ENCODE measurements around the gene TTYH1. TPM values are rescaled to one million over a fixed set of nuclear protein-coding genes. Genes with fewer than 3 reads are reported as not detected.

Gene TTYH1
- total and polyA plus RNA-seq, 9 of the 15 experiments (the other 6 are each of a cell fraction or from before 2014, with no cell fraction given): 0.08 TPM; not detected in 8

DNA sequence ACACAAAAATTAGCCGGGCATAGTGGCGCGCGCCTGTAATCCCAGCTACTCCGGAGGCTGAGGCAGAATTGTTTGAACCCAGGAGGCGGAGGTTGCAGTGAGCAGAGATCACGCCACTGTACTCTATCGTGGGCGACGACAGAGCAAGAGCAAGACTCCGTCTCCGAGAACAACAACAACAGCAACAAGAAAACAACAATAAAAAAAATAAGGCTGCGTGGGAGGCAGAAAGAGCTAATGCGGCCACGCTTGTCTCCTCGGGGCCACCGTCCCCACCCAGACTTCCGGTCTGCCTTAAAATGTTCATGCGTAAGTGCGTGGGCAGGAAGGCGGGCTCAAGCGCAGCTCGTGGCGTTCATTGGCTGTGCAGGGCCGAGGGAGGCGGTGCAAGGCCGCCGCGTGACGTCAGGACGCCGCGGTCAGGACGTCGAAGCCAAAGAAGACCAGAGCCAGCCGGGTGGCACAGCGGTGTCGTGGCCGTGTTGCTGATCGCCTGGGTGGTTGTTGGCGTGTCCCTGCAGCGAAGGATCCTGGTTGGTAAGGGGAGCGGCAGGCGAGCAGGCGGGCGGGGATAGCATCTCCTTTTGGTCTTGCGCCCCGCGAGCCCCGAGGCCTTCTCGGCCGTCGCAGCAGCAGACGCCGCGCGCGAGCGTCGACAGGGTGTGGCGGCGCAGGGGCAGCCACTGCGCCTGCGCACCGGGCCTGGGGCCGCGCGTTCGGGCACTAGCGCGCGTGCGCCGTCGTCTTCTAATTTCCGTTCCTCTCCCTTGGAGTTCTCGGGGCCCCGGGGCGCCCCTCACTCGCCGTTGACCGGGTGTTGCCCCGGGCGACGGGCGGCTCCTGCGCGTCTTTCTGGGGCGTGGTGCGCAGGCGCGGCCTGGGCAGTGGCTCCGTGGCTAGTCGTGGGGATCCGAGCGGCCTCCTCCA is 33.8 kb downstream of the TTYH1 start, which contains the start of gene LENG8 (continued):
- TF ChIP-seq ELK3 (CRISPR knock-in tag; IDR thresholded peaks at IDR 0.05): no peak
- peak; percentile 54 for TF ChIP-seq FUS (optimal IDR thresholded peaks at IDR 0.05; ENCODE audit: low read depth, low read length)
- TF ChIP-seq ZNF41 (CRISPR knock-in tag; conservative IDR thresholded peaks at IDR 0.05): no peak
- peak; percentile 75 for TF ChIP-seq FOSL1 (tag; conservative IDR thresholded peaks at IDR 0.05)
- TF ChIP-seq MCM3 (IDR thresholded peaks at IDR 0.05): no peak
- no peak for TF ChIP-seq E2F3 (CRISPR knock-in tag; IDR thresholded peaks at IDR 0.05)
- peak; percentile 78 for TF ChIP-seq NFIC (IDR thresholded peaks at IDR 0.05)
- no peak for TF ChIP-seq ZNF77 (CRISPR knock-in tag; IDR thresholded peaks at IDR 0.05)
- TF ChIP-seq EGR1 (conservative IDR thresholded peaks at IDR 0.05): peak; percentile 100
- TF ChIP-seq ELK1 (CRISPR knock-in tag; IDR thresholded peaks at IDR 0.05): no peak
- TF ChIP-seq SUPT5H (IDR thresholded peaks at IDR 0.05): peak; percentile 98
- TF ChIP-seq HIVEP1 (CRISPR knock-in tag; IDR thresholded peaks at IDR 0.05): no peak
- no peak for TF ChIP-seq ZNF75A (CRISPR knock-in tag; IDR thresholded peaks at IDR 0.05)
- TF ChIP-seq IRF2 (CRISPR knock-in tag; IDR thresholded peaks at IDR 0.05): no peak
- no peak for TF ChIP-seq FOXA1 (IDR thresholded peaks at IDR 0.05; ENCODE audit: borderline replicate concordance)
- no peak for TF ChIP-seq HMBOX1 (IDR thresholded peaks at IDR 0.05)
- TF ChIP-seq CHD2 (IDR thresholded peaks at IDR 0.05; ENCODE audit: low read depth, low read length): peak; percentile 52; the same call in 1 of the 2 replicates
- TF ChIP-seq CBFB (CRISPR knock-in tag; IDR thresholded peaks at IDR 0.05): 0 out of 2 replicates have a peak, but pooled peaks have one; percentile 84
- TF ChIP-seq CBX2 (IDR thresholded peaks at IDR 0.05; ENCODE audit: insufficient read depth, low read length, poor library complexity, severe bottlenecking): no peak
- no peak for TF ChIP-seq ZC3H4 (CRISPR knock-in tag; IDR thresholded peaks at IDR 0.05; ENCODE audit: borderline replicate concordance)
- TF ChIP-seq POLR3A (IDR thresholded peaks at IDR 0.05; ENCODE audit: borderline replicate concordance, extremely low read depth, insufficient read depth, insufficient read length): no peak
- TF ChIP-seq, protein P1, sequence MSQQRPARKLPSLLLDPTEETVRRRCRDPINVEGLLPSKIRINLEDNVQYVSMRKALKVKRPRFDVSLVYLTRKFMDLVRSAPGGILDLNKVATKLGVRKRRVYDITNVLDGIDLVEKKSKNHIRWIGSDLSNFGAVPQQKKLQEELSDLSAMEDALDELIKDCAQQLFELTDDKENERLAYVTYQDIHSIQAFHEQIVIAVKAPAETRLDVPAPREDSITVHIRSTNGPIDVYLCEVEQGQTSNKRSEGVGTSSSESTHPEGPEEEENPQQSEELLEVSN (IDR thresholded peaks at IDR 0.05; ENCODE audit: borderline replicate concordance in 1 of 2, extremely low read depth in 1 of 2, insufficient read depth in 1 of 2, insufficient read length in 1 of 2, low read depth in 1 of 2, low read length in 1 of 2, poor library complexity in 1 of 2, severe bottlenecking in 1 of 2): peak; percentile 81 to 84
- no peak for TF ChIP-seq WHSC1 (IDR thresholded peaks at IDR 0.05; ENCODE audit: low read length)
- TF ChIP-seq KDM5B (IDR thresholded peaks at IDR 0.05; ENCODE audit: insufficient replicate concordance, low read depth, low read length): peak; percentile 93
- peak; percentile 94 for TF ChIP-seq GABPB1 (CRISPR knock-in tag; IDR thresholded peaks at IDR 0.05)

All from K562 (cell line).